HepG2 (cell line): ENCODE results near the gene RASD1. TPM values are rescaled to one million over a fixed set of nuclear protein-coding genes. Genes with fewer than 3 reads are reported as not detected.
A peak's percentile ranks its signal among the peaks of the same experiment; 100 is the strongest.

Experiments used
- ATAC-seq: fragments of 200-7000 bp; cut with Tn5 transposase; 3 replicates; pipeline ENCODE4 v1.9.1; 2020; ENCODE audit warnings: mild to moderate bottlenecking, moderate library complexity
- BruUV-seq: library from RNA; stranded (reverse); fragments of 400-500 nt; replicated peaks from 2 replicates; lab custom pipeline; 2021; lab: Mats Ljungman, UMichigan
- CTCF ChIA-PET: fragments of 300-600 bp; formaldehyde crosslinking; extraction: SDS; loops from one replicate; lab custom pipeline; 2021; ENCODE audit warnings: low total read pairs, inconsistent platforms, low intra/inter-chr PET ratio; lab: Yijun Ruan, JAX
- POLR2A ChIA-PET: fragments of 350-600 bp; sonication (Branson Sonifier 250); formaldehyde crosslinking; loops from one replicate; lab custom pipeline; 2020; ENCODE audit warnings: antibody characterized with exemption, inconsistent platforms; lab: Yijun Ruan, JAX
- DNase-seq: peaks from one replicate; pipeline ENCODE4 v3.0.0-alpha.2; 2015; ENCODE audit warnings: low spot score
- FAIRE-seq: peaks from 3 replicates; lab custom pipeline; 2011; peaks lifted over from hg19 to GRCh38; lab: Jason Lieb, UNC
- H2AFZ ChIP-seq: one replicate; pipeline ENCODE4 v1.6.1; 2011; ENCODE audit warnings: low read length, inconsistent platforms
- H3K27ac ChIP-seq: fragments of 300-600 bp; 3 replicates; pipeline ENCODE4 v1.8.0; 2011; ENCODE audit warnings: mixed run types, mild to moderate bottlenecking, mixed read lengths, low read length, inconsistent platforms; ENCODE audit not compliant: insufficient read depth; ENCODE audit errors: extremely low read length
- H3K27me3 ChIP-seq, 2 experiments: fragments of 200-600 bp in 1 of 2; 2 replicates in 1 of 2; 3 replicates in 1 of 2; pipeline versions ENCODE4 v1.6.0 to v1.8.0; 2011; ENCODE audit warnings: low read length in 2 of 2, mild to moderate bottlenecking in 2 of 2, moderate library complexity in 2 of 2, inconsistent platforms in 1 of 2; ENCODE audit not compliant: insufficient read depth in 2 of 2, control insufficient read depth in 1 of 2
- H3K36me3 ChIP-seq, 2 experiments: fragments of 200-600 bp in 1 of 2; replicated peaks in 1 of 2; 2 replicates in 1 of 2; 3 replicates in 1 of 2; pipeline versions ENCODE4 v1.5.1 to v1.8.0; 2011; ENCODE audit warnings: low read length in 2 of 2, inconsistent platforms in 1 of 2; ENCODE audit not compliant: insufficient read depth in 2 of 2, control insufficient read depth in 1 of 2
- H3K4me1 ChIP-seq: 2 replicates; pipeline ENCODE4 v1.5.1; 2012; ENCODE audit warnings: low read length, inconsistent platforms; ENCODE audit not compliant: insufficient read depth
- H3K4me2 ChIP-seq: 2 replicates; pipeline ENCODE4 v1.6.0; 2011; ENCODE audit warnings: low read depth, low read length, inconsistent platforms
- H3K4me3 ChIP-seq, 3 experiments: fragments of 200-600 bp in 1 of 3; sonication (generic), shearing (Covaris generic) in 1 of 3; replicated peaks in 1 of 3; 2 replicates each; pipeline ENCODE4 v1.5.1; 2011 to 2016; ENCODE audit warnings: low read length in 3 of 3, inconsistent platforms in 2 of 3, low read depth in 2 of 3, mild to moderate bottlenecking in 2 of 3, control low read depth in 1 of 3, mixed read lengths in 1 of 3; ENCODE audit not compliant: insufficient read depth in 1 of 3
- H3K79me2 ChIP-seq: one replicate; pipeline ENCODE4 v1.6.1; 2011; ENCODE audit warnings: low read length, inconsistent platforms; ENCODE audit not compliant: insufficient read depth
- H3K9ac ChIP-seq: 2 replicates; pipeline ENCODE4 v1.6.0; 2011; ENCODE audit warnings: mild to moderate bottlenecking, low read depth, low read length, inconsistent platforms; ENCODE audit not compliant: insufficient read depth
- H3K9me3 ChIP-seq: 2 replicates; pipeline ENCODE4 v1.5.1; 2012; ENCODE audit warnings: mild to moderate bottlenecking, low read length
- H4K20me1 ChIP-seq: 2 replicates; pipeline ENCODE4 v1.6.0; 2011; ENCODE audit warnings: inconsistent platforms, mild to moderate bottlenecking, low read length, moderate library complexity; ENCODE audit not compliant: insufficient read depth
- ELF3 ChIP-seq: IDR thresholded peaks from 2 replicates; pipeline ENCODE4 v1.6.1; 2016; ENCODE audit warnings: missing genetic modification reagents, missing compliant biosample characterization
- POLR2G ChIP-seq: fragments of 200-400 bp; formaldehyde crosslinking; IDR thresholded peaks from 2 replicates; pipeline ENCODE4 v1.6.1; 2018; ENCODE audit warnings: mild to moderate bottlenecking, low read depth, low read length, moderate library complexity
- ZNF225 ChIP-seq: sonication (generic); formaldehyde crosslinking; IDR thresholded peaks from 2 replicates; pipeline ENCODE4 v1.4.0; 2020; ENCODE audit warnings: mild to moderate bottlenecking, missing genetic modification reagents
- ZNF354B ChIP-seq: sonication (generic); formaldehyde crosslinking; IDR thresholded peaks from 2 replicates; pipeline ENCODE4 v1.8.0; 2022; ENCODE audit warnings: mild to moderate bottlenecking, missing genetic modification reagents
- ZNF572 ChIP-seq: sonication (generic); formaldehyde crosslinking; IDR thresholded peaks from 2 replicates; pipeline ENCODE4 v1.5.1; 2020; ENCODE audit warnings: mild to moderate bottlenecking, missing genetic modification reagents
- ZZZ3 ChIP-seq: sonication (generic); formaldehyde crosslinking; IDR thresholded peaks from 2 replicates; pipeline ENCODE4 v1.4.0; 2020; ENCODE audit warnings: missing genetic modification reagents, mild to moderate bottlenecking, borderline replicate concordance
- WGBS: methylation state at CpG from one replicate; pipeline ENCODE4 v1.1.6; 2017; ENCODE audit warnings: low lambda C conversion rate; 5-methylcytosine and 5-hydroxymethylcytosine counted together
- in situ Hi-C: cut with HindIII; loops from 2 replicates; pipeline ENCODE4 v1.10.0; 2017; ENCODE audit warnings: low pct_unique_long_range_greater_than_20kb; ENCODE audit not compliant: extremely low pct_ligation_motif_present
- intact Hi-C: fragments of 100-400 bp; cut with micrococcal nuclease; formaldehyde crosslinking; loops from one replicate; pipeline ENCODE4 v1.10.0; 2022; ENCODE audit not compliant: unreplicated experiment
- polyA plus RNA-seq, 8 experiments: library from polyadenylated mRNA; depleted of rRNA in 3 of 8; stranded (reverse) in 7 of 8; unstranded in 1 of 8; fragments of >200 nt; fragmentation: Illumina TruSeq in 4 of 8; extraction: Trizol in 4 of 8; gene quantifications; 2 replicates each; pipeline versions ENCODE4 v1.2.1 to v1.2.3, GENCODE V29; 2011 to 2016; ENCODE audit warnings: low read depth in 4 of 8, missing spikeins in 1 of 8, mixed read lengths in 1 of 8; ENCODE audit not compliant: insufficient read depth in 1 of 8
- total RNA-seq, 5 experiments: library from RNA; depleted of rRNA; stranded (reverse); fragments of >200 nt; fragmentation: Illumina TruSeq; extraction: Trizol; gene quantifications; 2 replicates each; pipeline ENCODE4 v1.2.3, GENCODE V29; 2016; ENCODE audit warnings: low read depth in 1 of 5
- TF ChIP-seq, protein P1 (sequence below): sonication (generic); formaldehyde crosslinking; IDR thresholded peaks from 2 replicates; pipeline ENCODE4 v1.5.1; 2020; ENCODE audit warnings: mild to moderate bottlenecking, missing genetic modification reagents, moderate library complexity
- TF ChIP-seq, protein P2 (sequence below): IDR thresholded peaks from 2 replicates; pipeline ENCODE4 v1.6.1; 2016; ENCODE audit warnings: low read depth

Gene RASD1
- total and polyA plus RNA-seq, 2 of the 13 experiments (the other 11 are each of a cell fraction or from before 2014, with no cell fraction given): 1.6 to 4.2 TPM

DNA sequence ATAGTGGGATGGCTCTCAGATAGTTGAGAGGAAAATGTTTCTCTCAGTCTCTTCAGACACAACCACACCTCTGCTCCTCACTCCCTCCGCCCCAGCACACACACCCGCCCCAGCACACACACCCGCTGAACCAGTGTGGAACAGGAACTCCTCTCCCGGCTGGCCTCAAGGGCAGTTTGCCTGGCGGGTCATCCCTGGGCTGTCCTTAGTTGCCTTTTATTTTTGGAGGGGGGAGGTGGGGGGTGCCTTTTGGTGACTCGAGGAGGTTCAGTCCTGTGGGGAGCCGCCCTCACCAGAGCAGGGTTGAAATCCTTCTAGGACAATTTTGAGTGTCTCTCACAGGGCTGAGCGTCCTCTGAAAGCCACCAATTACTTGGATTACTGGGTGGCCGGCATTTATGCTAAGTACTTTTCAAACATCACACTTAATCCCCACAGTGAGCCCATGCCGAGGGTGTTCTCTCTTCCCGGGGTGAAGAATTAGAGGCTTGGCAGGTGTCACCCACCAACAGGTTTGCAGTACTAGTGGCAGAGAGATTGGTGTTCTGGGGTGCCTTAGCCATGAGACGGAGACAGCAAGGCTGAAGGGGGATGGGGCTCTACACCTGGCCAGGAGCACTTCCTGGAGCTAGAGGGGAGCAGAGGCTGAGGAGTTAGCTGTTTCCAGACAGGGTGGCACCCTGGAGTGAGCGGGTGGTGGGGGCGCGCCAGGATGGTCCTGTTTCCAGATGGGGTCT, 2.8 kb downstream of the RASD1 start (continued):
- no peak for TF ChIP-seq ZNF572
- TF ChIP-seq, protein P1, sequence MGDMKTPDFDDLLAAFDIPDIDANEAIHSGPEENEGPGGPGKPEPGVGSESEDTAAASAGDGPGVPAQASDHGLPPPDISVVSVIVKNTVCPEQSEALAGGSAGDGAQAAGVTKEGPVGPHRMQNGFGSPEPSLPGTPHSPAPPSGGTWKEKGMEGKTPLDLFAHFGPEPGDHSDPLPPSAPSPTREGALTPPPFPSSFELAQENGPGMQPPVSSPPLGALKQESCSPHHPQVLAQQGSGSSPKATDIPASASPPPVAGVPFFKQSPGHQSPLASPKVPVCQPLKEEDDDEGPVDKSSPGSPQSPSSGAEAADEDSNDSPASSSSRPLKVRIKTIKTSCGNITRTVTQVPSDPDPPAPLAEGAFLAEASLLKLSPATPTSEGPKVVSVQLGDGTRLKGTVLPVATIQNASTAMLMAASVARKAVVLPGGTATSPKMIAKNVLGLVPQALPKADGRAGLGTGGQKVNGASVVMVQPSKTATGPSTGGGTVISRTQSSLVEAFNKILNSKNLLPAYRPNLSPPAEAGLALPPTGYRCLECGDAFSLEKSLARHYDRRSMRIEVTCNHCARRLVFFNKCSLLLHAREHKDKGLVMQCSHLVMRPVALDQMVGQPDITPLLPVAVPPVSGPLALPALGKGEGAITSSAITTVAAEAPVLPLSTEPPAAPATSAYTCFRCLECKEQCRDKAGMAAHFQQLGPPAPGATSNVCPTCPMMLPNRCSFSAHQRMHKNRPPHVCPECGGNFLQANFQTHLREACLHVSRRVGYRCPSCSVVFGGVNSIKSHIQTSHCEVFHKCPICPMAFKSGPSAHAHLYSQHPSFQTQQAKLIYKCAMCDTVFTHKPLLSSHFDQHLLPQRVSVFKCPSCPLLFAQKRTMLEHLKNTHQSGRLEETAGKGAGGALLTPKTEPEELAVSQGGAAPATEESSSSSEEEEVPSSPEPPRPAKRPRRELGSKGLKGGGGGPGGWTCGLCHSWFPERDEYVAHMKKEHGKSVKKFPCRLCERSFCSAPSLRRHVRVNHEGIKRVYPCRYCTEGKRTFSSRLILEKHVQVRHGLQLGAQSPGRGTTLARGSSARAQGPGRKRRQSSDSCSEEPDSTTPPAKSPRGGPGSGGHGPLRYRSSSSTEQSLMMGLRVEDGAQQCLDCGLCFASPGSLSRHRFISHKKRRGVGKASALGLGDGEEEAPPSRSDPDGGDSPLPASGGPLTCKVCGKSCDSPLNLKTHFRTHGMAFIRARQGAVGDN (CRISPR knock-in tag): peak; percentile 36; the same call in 1 of the 2 replicates
- no peak for TF ChIP-seq ZZZ3 (CRISPR knock-in tag)
- no peak for TF ChIP-seq ZNF225 (CRISPR knock-in tag)

DNA sequence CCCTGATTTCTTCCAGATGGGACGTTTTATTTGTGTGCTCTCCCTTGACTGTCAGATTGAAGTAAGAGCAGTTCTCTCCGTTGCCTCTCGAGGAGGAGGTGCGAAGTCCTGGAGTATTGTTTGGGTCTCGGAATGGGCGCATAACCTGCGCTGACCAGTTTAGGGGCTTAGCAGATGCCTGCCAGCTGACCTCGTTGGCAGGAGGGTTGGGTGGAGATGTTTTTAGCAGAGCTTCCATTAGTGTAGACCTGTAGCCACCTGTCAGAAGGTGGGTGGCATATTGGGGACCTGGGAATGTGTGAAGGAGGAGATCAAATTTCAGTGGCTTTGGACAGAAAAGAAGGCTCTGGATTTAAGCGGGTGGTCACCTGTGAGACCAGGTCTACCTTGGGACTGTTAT, 3.6 kb downstream of the RASD1 start:
- H3K9ac ChIP-seq: no peak overlapping the region
- no peak for ATAC-seq
- no peak overlapping the region for H3K4me3 ChIP-seq
- peaks cover 10 to 23% of the 10 kb centered on the region in 2 experiments; a peak in 4 of 5 replicates for H3K36me3 ChIP-seq
- H3K27me3 ChIP-seq: peaks cover 0 to 6% of the 10 kb centered on the region in 2 experiments; a peak in 2 of 5 replicates
- TSS peak; percentile 26 for BruUV-seq
- no peak overlapping the region for H3K27ac ChIP-seq
- DNase-seq: no peak
- 97% methylated on average over 9 of the region's 9 CpGs for WGBS
- TF ChIP-seq ZNF354B (no peak), ELF3 (CRISPR knock-in tag) (no peak), POLR2G (no peak)
- TF ChIP-seq, protein P2, sequence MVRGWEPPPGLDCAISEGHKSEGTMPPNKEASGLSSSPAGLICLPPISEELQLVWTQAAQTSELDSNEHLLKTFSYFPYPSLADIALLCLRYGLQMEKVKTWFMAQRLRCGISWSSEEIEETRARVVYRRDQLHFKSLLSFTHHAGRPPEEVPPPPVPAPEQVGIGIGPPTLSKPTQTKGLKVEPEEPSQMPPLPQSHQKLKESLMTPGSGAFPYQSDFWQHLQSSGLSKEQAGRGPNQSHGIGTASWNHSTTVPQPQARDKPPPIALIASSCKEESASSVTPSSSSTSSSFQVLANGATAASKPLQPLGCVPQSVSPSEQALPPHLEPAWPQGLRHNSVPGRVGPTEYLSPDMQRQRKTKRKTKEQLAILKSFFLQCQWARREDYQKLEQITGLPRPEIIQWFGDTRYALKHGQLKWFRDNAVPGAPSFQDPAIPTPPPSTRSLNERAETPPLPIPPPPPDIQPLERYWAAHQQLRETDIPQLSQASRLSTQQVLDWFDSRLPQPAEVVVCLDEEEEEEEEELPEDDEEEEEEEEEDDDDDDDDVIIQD (CRISPR knock-in tag): no peak
- H2AFZ ChIP-seq: no peak overlapping the region
- ChIA-PET CTCF (no interaction called here), POLR2A (interaction anchor here (0.6 kb wide), 1 partner anchor 106 kb away, joined by 3 read pairs; no protein-coding TSS in a partner anchor)
- H3K4me1 ChIP-seq: peaks cover 43% of the 10 kb centered on the region
- FAIRE-seq: no peak
- in situ Hi-C loops (no loop called here), intact Hi-C loops (no loop called here)
- no peak overlapping the region for H3K4me2 ChIP-seq
- H3K9me3 ChIP-seq: no peaks in the 10 kb centered on the region
- H4K20me1 ChIP-seq: no peaks in the 10 kb centered on the region
- H3K79me2 ChIP-seq: no peaks in the 10 kb centered on the region
